Epidermal melanocyte (primary cell): Measurements from ENCODE around the gene PDE4DIP.
"Not testable (repeated sequence)": the region's sequence is repeated elsewhere in the genome, so short reads cannot be mapped to it uniquely, and the experiment has no call there.

ENCODE experiments used
- DNase-seq: peaks from one replicate; pipeline ENCODE4 v3.0.0; 2011; ENCODE audit warnings: low spot score; ENCODE audit not compliant: insufficient read length

The PDE4DIP gene

DNA sequence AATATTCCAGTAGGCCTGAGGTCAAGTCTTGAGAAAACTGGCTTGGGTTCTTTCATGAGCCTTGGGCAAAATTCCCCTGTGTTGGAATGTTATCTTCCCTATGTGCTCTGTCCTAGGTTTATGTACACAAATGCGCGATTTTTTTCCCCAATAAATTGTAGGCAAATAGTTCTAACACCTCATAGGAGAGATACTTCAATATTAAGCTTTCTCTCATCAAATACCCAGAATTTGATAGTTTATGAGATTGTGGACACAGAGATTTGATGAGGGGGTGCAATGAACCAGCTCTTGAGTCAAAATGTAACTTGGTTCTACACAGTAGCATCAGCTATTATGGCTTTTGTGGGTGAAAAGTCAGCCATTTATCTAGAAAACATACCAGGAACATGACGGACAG is 220.4 kb downstream of the PDE4DIP start:
- DNase-seq, result not testable (repeated sequence)

DNA sequence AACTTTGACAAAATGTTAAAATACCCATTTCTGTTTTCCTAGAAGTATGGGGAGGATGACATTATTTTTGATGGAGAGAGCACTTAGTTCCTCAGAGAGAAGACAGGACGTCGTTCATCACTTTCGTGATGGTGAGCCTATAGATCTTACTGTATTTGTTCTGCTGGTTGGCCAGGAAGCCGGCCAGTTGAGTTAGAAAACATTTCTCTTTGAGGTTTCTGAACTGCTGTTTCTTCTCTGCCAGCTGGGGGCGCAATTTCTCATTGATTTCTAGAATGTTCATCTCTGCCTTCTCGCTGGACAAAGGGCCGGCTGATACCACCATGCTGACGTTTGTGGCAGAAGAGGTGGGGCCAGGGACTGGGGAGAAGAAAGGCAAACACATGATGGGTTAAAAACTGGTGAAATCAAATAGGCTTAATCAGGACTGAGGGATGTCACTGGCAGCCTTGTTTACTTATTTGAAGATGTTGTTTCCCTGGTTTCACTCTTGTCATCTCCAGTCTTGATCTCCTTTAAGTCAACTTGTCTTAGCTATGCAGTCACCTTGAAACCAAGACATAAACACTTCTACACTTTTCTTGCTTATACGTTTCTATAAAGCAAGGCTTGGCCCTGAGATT is 231.4 kb downstream of the PDE4DIP start:
- DNase-seq, result not testable (repeated sequence)
